ENCODE results near the gene CSKMT.

DNA sequence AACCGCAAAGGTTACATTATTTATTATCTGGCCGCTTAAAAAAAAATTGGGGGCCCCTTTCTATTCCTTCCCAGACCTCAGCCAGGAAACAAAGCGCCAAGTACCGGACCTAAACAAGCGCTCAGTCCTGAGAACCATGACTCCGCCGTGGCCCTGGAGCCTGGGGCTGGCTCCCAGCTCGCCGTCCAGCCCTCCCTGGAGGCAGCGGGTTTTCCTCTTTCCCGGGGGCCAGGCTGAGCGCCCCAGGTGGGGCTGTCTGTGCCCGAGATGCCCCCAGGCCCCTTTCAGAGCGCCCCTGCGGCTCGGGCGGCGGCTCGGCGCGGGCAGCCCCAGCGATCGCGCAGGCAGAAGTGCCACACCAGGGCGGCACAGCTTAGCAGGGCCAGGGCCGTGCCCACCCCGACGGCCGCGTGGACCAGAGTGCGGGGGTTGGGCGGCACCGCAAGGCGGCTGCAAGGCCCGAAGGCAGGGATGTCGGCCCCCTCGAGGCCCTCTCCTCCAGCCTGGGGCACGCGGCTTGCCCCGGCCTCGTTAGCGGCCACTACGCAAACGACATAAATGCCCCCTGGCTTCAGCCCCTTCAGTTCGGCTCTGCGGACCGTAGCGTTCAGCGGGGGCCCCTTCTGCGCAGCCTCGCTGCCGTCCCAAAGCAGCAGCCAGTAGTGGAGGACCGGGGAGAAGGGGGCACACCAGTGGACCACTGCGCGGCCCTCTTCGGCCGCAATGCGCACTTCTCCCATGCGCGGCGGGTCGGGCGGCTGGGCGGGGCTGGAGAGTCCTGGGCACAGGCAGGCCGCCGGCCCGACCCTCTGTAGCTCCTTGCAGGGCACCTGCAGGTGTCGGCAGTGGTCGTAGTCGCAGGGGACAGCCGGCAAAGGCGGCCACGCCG is 22.6 kb downstream of the CSKMT start:
- TF ChIP-seq, protein P1, sequence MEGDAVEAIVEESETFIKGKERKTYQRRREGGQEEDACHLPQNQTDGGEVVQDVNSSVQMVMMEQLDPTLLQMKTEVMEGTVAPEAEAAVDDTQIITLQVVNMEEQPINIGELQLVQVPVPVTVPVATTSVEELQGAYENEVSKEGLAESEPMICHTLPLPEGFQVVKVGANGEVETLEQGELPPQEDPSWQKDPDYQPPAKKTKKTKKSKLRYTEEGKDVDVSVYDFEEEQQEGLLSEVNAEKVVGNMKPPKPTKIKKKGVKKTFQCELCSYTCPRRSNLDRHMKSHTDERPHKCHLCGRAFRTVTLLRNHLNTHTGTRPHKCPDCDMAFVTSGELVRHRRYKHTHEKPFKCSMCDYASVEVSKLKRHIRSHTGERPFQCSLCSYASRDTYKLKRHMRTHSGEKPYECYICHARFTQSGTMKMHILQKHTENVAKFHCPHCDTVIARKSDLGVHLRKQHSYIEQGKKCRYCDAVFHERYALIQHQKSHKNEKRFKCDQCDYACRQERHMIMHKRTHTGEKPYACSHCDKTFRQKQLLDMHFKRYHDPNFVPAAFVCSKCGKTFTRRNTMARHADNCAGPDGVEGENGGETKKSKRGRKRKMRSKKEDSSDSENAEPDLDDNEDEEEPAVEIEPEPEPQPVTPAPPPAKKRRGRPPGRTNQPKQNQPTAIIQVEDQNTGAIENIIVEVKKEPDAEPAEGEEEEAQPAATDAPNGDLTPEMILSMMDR (IDR thresholded peaks at IDR 0.05; ENCODE audit: low read depth, low read length, poor library complexity, severe bottlenecking), result no peak
- no peak for TF ChIP-seq EZH2phosphoT487 (IDR thresholded peaks at IDR 0.05; ENCODE audit: borderline replicate concordance, low read length)

All from DOHH2 (cell line).